Left ventricle myocardium inferior (tissue), 1 donor: Measurements from ENCODE around the gene ABCC3. TPM values are rescaled to one million over a fixed set of nuclear protein-coding genes. Genes with fewer than 3 reads are reported as not detected.

ENCODE experiments used
- DNase-seq: peaks from one replicate; pipeline ENCODE4 v3.0.0-alpha.2; 2020
- H3K27ac ChIP-seq: fragments of 200-600 bp; replicated peaks from 2 replicates; pipeline ENCODE4 v1.8.0; 2021
- H3K27me3 ChIP-seq: fragments of 200-600 bp; 2 replicates; pipeline ENCODE4 v1.8.0; 2021; ENCODE audit warnings: low read depth
- H3K36me3 ChIP-seq: fragments of 200-600 bp; 2 replicates; pipeline ENCODE4 v1.8.0; 2021
- H3K4me1 ChIP-seq: fragments of 200-600 bp; 2 replicates; pipeline ENCODE4 v1.8.0; 2021
- H3K4me3 ChIP-seq: fragments of 200-600 bp; 2 replicates; pipeline ENCODE4 v1.8.0; 2021; ENCODE audit warnings: mild to moderate bottlenecking, moderate library complexity
- H3K9me3 ChIP-seq: fragments of 200-600 bp; replicated peaks from 2 replicates; pipeline ENCODE4 v1.8.0; 2021
- CTCF ChIP-seq: fragments of 200-600 bp; IDR thresholded peaks from 2 replicates; pipeline ENCODE4 v1.8.0; 2021; ENCODE audit warnings: antibody characterized with exemption, mild to moderate bottlenecking, borderline replicate concordance
- intact Hi-C: fragments of 100-400 bp; cut with micrococcal nuclease; formaldehyde crosslinking; loops from one replicate; pipeline ENCODE4 v1.11.0; 2022
- total RNA-seq: library from RNA; stranded (reverse); fragmentation: NEBNext Ultra II Directional; extraction: Animal tissue kit (Norgen Biotek cat#: 25700); gene quantifications from one replicate; pipeline ENCODE4 v1.2.1, GENCODE V29; 2021
- donor health status: DM: no; HTN: yes; CAD: no; lungs with severe emphysema.

The ABCC3 gene
- total RNA-seq, 1 donor from 2014 or later, result 0.88 TPM

GRCh38 chr17:50653738-50654137 lies 19.1 kb downstream of the ABCC3 start:
- intact Hi-C loops, result no loop called here
- no peak for TF ChIP-seq CTCF
- Histone ChIP-seq H3K4me3 (no peak overlapping the region), H3K27me3 (no peaks in the 10 kb centered on the region), H3K9me3 (peaks cover 9% of the 10 kb centered on the region), H3K4me1 (no peaks in the 10 kb centered on the region), H3K36me3 (no peaks in the 10 kb centered on the region), H3K27ac (no peak overlapping the region)
- DNase-seq, result no peak

GRCh38 chr17:50656509-50656908 lies 21.8 kb downstream of the ABCC3 start:
- peaks cover 23% of the 10 kb centered on the region for H3K4me1 ChIP-seq
- intact Hi-C loops, result no loop called here
- no peak for DNase-seq
- H3K27ac ChIP-seq, result no peak overlapping the region
- H3K9me3 ChIP-seq, result peaks cover 9% of the 10 kb centered on the region
- no peak overlapping the region for H3K4me3 ChIP-seq
- no peaks in the 10 kb centered on the region for H3K27me3 ChIP-seq
- no peaks in the 10 kb centered on the region for H3K36me3 ChIP-seq
- no peak for TF ChIP-seq CTCF

- H3K4me1 ChIP-seq, result peaks cover 29% of the 10 kb centered on the region
- no peak for DNase-seq
- H3K27me3 ChIP-seq, result no peaks in the 10 kb centered on the region
- TF ChIP-seq CTCF, result no peak
- H3K27ac ChIP-seq, result no peak overlapping the region
- intact Hi-C loops, result no loop called here
- H3K36me3 ChIP-seq, result no peaks in the 10 kb centered on the region
- H3K4me3 ChIP-seq, result no peak overlapping the region
- H3K9me3 ChIP-seq, result peaks cover 9% of the 10 kb centered on the region
Observed at GRCh38 chr17:50657054-50657453, 22.4 kb downstream of the ABCC3 start.

- no peaks in the 10 kb centered on the region for H3K27me3 ChIP-seq
- TF ChIP-seq CTCF, result no peak
- H3K9me3 ChIP-seq, result peaks cover 6% of the 10 kb centered on the region
- H3K36me3 ChIP-seq, result no peaks in the 10 kb centered on the region
- H3K4me3 ChIP-seq, result no peak overlapping the region
- intact Hi-C loops, result no loop called here
- DNase-seq, result no peak
- peaks cover 32% of the 10 kb centered on the region for H3K4me1 ChIP-seq
- H3K27ac ChIP-seq, result no peak overlapping the region
Observed at GRCh38 chr17:50657627-50658026, 22.9 kb downstream of the ABCC3 start.

- intact Hi-C loops, result no loop called here
- TF ChIP-seq CTCF, result no peak
- no peaks in the 10 kb centered on the region for H3K27me3 ChIP-seq
- no peaks in the 10 kb centered on the region for H3K9me3 ChIP-seq
- H3K36me3 ChIP-seq, result no peaks in the 10 kb centered on the region
- peaks cover 32% of the 10 kb centered on the region for H3K4me1 ChIP-seq
- H3K27ac ChIP-seq, result no peak overlapping the region
- DNase-seq, result no peak
- H3K4me3 ChIP-seq, result no peak overlapping the region
Observed at GRCh38 chr17:50658616-50659015, 23.9 kb downstream of the ABCC3 start.

GRCh38 chr17:50659179-50659578 lies 24.5 kb downstream of the ABCC3 start:
- no peak for TF ChIP-seq CTCF
- intact Hi-C loops, result no loop called here

More at GRCh38 chr17:50659179-50659578, 24.5 kb downstream of the ABCC3 start:
- no peaks in the 10 kb centered on the region for H3K36me3 ChIP-seq
- H3K9me3 ChIP-seq, result no peaks in the 10 kb centered on the region
- no peak overlapping the region for H3K4me3 ChIP-seq
- no peaks in the 10 kb centered on the region for H3K27me3 ChIP-seq
- peaks cover 32% of the 10 kb centered on the region for H3K4me1 ChIP-seq
- no peak for DNase-seq
- H3K27ac ChIP-seq, result no peak overlapping the region
